SH-SY5Y (cell line): Measurements from ENCODE around the gene SPTBN5.

ENCODE experiments used
- GATA2 ChIP-seq: IDR thresholded peaks from 2 replicates; pipeline ENCODE4 v1.6.1; 2011; ENCODE audit warnings: mild to moderate bottlenecking, low read depth, low read length
- GATA3 ChIP-seq: IDR thresholded peaks from 2 replicates; pipeline ENCODE4 v1.6.1; 2011; ENCODE audit warnings: low read depth, mild to moderate bottlenecking, low read length, moderate library complexity

SPTBN5 gene

DNA sequence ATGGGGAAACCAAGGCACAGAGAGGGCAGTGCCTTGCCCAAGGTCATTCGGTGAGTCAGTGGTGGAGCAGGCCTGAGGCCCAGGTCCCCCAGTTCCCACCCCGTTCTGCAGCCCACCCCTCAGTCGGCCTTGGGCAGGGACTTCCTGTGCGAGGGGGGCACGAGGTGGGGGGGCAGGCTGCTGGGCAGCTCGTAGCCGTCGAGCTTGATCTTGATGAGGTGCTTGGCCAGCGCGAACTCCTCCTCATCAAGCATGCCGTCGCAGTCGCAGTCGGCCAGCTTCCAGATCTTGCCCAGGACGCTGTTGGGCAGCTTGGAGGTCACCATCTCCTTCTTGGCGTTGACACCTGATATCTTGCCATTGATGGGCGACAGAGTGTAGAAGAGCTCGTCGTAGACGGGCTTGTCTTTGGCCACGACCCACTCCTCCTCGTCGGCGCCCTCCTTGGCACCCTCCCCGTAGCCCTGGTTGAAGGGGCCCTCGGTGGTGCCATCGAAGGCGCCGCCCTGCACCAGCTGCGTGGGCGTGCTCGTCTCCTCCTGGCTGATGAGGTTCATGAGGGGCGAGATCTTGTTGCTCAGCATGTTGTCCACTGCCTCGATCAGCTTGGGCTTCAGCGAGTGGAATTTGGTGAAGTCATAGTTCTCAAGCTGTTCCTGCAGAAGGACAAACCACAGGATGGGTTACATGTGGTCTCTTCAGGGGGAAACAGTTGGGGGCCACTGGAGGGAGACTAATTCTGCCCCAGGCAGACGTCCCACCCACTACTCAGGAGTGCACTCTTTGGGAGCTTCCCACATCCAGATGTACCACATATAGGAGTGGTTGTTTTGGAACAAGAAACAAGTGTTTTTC is 6.9 kb upstream of the SPTBN5 start:
- no peak for TF ChIP-seq GATA3
- no peak for TF ChIP-seq GATA2

DNA sequence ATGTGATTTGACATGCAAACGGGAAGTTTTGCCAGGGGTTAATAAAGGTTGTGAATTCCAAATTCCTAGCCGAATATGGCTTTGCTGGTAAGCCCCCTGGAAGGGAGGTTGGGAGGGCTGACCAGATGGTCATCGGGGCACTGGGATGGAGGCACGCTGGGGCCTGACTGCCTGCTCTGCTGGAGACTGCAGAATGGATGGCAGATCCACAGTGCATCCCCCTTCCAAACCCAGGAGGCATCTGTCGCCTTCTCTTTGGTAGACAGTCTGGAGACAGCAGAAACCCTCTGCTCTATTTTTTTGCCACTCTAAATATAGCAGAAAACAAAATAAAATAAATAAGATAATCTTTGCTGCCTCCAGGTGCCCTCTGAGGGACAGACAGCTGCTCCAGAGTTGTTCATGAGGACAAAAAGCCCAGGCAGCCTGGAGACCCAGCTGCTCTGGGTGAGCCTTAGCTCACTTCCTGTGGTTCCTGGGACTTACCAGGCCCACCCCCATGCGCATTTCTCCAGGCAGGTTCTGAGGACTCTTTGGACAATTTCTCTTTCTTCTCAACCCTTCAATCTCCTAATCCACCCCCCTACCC is 6.1 kb upstream of the SPTBN5 start:
- TF ChIP-seq GATA2 (no peak), GATA3 (no peak)

DNA sequence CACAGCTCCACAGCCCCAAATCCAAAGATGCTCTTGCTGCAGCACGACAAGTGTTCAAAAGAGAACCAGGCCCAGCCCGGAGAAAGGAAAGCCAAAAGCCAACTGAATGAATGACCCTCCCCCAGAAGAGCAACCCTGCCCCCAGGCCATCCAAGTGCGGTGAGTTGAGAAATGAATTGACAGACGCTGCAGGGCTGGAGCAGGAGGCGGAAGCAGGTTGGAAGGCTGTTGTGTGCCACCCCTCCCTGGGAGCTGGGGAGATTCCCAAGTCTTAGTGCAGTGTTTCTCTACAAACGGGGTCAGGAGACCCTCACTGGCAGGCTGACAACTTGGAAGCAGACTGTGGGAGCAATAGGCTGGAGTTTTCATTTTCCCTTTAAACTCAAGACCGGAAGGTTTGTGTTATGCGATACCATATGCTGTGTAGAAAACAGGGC is 3.5 kb upstream of the SPTBN5 start:
- TF ChIP-seq GATA2 (no peak), GATA3 (no peak)

DNA sequence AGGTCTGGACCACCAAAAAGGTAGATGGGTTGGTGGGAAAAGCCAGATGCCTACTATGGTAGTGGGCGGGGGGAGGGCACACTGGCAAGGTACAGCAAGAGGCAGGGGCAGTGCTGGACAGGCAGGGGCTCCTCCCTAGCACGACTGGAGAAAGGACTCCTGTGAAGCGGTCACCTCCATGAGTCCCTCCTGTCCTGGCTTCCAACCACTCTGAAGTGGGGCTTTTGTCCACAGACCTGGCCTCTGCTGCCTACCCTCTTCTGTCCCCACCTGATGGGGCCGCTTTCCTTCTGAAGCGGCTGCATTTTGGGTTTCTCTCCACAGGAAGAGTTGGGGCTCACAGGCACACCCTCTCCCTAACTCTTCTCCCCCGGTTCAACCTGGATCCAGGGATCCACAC is 2.7 kb upstream of the SPTBN5 start:
- TF ChIP-seq GATA3 (no peak), GATA2 (no peak)

DNA sequence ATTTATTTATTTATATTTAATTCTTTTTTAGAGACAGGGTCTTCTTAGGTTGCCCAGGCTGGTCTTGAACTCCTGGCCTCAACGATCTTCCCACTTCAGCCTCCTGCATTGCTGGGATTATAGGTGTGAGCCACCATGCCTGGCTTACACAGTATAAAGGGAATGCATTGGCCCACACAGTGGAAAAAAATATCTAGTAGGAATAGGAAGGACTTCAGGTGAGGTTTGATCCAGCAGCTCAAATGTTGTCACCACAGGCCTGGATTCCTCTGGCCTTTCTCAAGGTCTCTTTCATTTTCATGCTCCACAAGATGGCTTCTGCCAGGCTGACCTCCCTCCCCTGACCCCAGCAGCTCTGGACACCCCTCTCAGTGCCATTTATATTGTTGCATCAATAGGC is 2.1 kb upstream of the SPTBN5 start:
- TF ChIP-seq GATA2: no peak
- TF ChIP-seq GATA3: no peak

DNA sequence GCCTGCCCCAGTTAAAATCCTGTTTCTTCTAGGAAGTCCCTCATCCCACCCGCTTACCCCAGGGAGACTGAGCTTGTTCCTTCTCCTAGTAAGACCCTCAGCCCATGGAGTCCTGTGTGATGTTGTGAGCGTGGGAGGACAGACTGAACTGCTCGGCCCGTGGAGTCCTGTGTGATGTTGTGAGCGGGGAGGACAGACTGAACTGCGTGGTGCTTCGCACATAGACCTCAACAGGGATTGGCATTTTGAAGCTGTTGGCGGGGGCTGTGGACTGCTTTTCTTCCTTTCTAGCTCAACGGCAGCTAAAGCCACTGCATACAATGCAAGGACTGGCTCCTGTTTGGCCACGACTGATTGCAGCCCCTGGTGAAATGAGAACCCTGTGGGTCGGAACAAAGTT is 1.6 kb upstream of the SPTBN5 start:
- TF ChIP-seq GATA3: no peak
- no peak for TF ChIP-seq GATA2

DNA sequence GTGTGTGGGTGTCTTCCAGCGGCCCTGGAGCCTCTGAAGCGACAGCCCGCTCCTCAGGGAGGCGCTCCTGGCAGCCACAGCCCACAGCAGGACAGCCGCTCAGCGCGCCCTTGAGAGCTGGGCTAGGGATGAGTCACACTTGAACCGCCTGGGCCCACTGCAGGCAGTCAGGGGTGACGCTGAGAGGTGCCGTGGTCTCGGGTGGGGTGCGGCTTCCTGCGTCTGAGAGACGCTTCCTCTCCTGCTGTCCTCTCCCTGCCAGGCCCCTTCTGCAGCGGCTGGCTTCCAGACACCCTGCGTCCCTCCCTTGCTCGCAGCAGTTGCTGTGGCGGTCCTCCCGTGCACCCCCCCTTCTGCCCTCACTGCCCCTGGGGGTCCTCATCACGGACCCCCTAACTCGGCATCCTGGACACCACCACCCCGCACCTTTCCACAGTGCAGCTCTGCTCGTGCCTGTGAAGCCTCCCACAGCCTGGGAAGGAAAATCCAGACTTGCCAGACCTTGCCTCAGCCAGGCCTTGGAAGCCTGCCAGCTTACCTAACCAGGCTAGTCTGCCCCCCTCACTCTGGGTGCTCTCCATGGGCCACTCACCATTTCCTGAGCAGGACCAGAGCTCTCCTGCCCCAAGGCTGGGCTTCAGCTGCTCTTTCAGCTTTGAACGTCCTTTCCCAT is 1.1 kb upstream of the SPTBN5 start:
- TF ChIP-seq GATA2 (no peak), GATA3 (no peak)

- TF ChIP-seq GATA2: no peak
- no peak for TF ChIP-seq GATA3
Observed at GRCh38 chr15:41894251-41894790, 468 bp upstream of the SPTBN5 start.

DNA sequence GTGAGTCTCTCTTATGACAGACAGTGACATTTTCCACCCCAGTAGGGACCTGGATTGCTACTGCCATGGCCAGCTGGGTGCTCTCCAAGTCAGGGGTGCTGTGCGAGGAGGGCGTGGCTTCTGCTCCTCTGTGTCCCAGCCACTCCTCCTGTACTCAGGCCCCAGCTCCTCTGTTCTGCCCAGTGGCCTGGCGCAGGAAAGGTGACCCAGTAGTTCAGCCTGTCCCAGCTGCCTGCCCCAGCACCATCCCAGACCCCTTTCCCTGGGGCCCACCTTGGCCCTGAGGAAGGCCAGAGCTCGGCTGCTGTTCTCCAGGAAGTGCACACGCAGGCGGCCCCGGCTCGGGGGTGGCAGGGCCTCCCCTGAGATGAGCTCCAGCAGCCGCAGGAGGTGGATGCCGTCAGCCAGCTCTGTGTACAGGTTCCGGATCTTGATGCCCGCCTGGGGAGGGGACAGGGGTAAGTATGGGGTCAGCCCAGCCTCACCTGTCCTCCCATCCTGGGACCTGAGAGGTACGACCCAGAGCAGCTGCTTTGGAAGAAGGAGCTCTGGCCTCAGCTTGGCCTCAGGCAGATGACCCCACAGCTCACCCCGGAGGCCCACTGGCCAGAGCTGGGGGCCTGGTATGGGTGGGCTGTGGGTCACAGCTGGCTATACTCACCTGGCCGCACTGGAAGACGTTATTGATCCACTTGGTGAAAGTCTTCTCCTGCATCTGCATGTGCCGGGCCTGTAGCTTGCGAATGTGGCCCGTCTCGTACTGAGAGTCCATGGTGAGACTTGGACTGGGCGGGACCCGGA is 1.0 kb downstream of the SPTBN5 start:
- TF ChIP-seq GATA3: no peak
- no peak for TF ChIP-seq GATA2

- no peak for TF ChIP-seq GATA3
- TF ChIP-seq GATA2: no peak
Observed at GRCh38 chr15:41891946-41892345, 1.9 kb downstream of the SPTBN5 start.

DNA sequence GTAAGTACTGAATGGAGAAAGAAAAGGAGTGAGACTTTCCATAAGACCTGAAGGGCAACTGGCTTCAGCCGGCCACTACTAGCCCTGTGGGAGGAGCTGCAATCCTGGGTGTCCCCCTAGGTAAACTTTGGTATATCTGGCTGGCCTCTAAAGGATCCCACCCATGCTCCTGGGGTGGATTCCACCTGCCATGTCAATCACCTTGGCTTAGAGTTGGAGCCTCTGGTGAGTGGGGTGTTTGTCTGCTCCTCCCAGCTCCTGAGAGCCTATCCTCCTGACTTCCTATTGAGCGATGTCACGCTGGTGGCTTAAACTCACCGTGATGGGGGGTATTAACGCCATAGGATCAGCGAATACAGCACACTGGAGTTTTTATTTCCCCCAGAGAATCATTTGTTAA is 2.6 kb downstream of the SPTBN5 start:
- TF ChIP-seq GATA3 (no peak), GATA2 (no peak)

DNA sequence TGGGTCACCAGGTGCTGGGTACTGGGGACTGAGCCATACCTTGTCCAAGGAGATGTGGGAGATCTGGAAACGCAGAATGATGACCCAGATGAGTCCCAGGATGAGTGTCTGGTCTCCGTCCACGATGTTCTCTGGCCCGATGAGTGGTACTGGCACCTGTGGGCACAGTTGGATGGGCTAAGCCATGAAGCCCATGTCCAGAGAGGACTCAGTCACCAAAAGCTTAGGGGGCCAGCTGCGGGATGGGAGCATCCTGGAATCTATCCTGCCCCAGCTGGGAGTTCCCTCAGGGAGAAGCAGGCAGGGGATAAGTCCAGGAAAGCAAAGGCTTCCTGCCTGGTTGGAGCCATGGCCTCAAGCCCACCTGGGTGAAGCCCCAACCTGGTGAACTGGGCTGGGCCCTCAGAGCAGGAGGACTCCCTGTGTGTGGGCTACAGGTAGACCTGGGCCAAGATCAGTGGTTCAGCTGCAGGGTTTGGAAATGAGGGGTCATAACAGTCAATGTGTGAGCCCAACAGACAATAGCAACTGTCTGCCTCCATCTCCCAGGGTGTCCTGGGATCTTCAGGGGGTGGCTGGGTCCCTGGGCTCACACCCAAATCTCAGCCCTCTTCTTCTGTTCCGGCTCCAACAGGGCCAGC is 3.7 kb downstream of the SPTBN5 start:
- TF ChIP-seq GATA2: no peak

- TF ChIP-seq GATA2 (no peak), GATA3 (no peak)
Observed at GRCh38 chr15:41888662-41889253, 5.1 kb downstream of the SPTBN5 start.
